Lung (tissue), 12 donors: ENCODE results near the gene PCCB. TPM values are rescaled to one million over a fixed set of nuclear protein-coding genes. Genes with fewer than 3 reads are reported as not detected.
"Not testable (repeated sequence)": the region's sequence is repeated elsewhere in the genome, so short reads cannot be mapped to it uniquely, and the experiment has no call there.

Source experiments
- ATAC-seq: fragments of 200-7000 bp; cut with Tn5 transposase; one replicate; pipeline ENCODE4 v1.9.1; 2020; ENCODE audit warnings: moderate number of reproducible peaks; ENCODE audit not compliant: insufficient read depth, low FRiP score
- DNase-seq, 3 donors: peaks; one replicate each; pipeline ENCODE4 v3.0.0-alpha.2; 2013 to 2017
- H3K27ac ChIP-seq, 2 donors: one replicate each; pipeline ENCODE4 v1.5.1; 2013; ENCODE audit warnings: mild to moderate bottlenecking in 2 of 2, moderate library complexity in 2 of 2, control low read depth in 1 of 2, inconsistent platforms in 1 of 2, low read depth in 1 of 2, low read length in 1 of 2
- H3K27me3 ChIP-seq, 3 donors: one replicate each; pipeline ENCODE4 v1.5.1; 2013; ENCODE audit warnings: low read length in 2 of 3; ENCODE audit not compliant: control insufficient read depth in 3 of 3, insufficient read depth in 3 of 3
- H3K36me3 ChIP-seq, 4 donors: one replicate each; pipeline ENCODE4 v1.5.1; 2013; ENCODE audit warnings: low read length in 4 of 4, mild to moderate bottlenecking in 1 of 4, moderate library complexity in 1 of 4; ENCODE audit not compliant: control insufficient read depth in 4 of 4, insufficient read depth in 4 of 4
- H3K4me1 ChIP-seq, 5 donors: one replicate each; pipeline ENCODE4 v1.5.1; 2013; ENCODE audit warnings: low read length in 5 of 5, mild to moderate bottlenecking in 2 of 5, moderate library complexity in 1 of 5; ENCODE audit not compliant: control insufficient read depth in 5 of 5, insufficient read depth in 5 of 5
- H3K4me3 ChIP-seq: one replicate; pipeline ENCODE4 v1.5.1; 2013; ENCODE audit warnings: mild to moderate bottlenecking, control low read depth, moderate library complexity
- H3K9ac ChIP-seq, 2 donors: one replicate each; pipeline ENCODE4 v1.5.1; 2013; ENCODE audit warnings: low read length in 2 of 2, control low read depth in 1 of 2; ENCODE audit not compliant: insufficient read depth in 1 of 2
- H3K9me3 ChIP-seq, 4 donors: one replicate each; pipeline ENCODE4 v1.5.1; 2013; ENCODE audit warnings: low read length in 3 of 4, mild to moderate bottlenecking in 1 of 4, moderate library complexity in 1 of 4; ENCODE audit not compliant: control insufficient read depth in 4 of 4, insufficient read depth in 3 of 4
- WGBS, 2 donors: extraction: QIAGEN DNeasy Blood & Tissue Kit; methylation state at CpG; one replicate each; pipeline ENCODE4 v1.1.7; 2013; 5-methylcytosine and 5-hydroxymethylcytosine counted together
- polyA plus RNA-seq, 2 donors: library from polyadenylated mRNA; stranded (reverse); fragments of 200-250 nt; gene quantifications; one replicate each; pipeline ENCODE4 v1.2.1, GENCODE V29; 2013
- total RNA-seq, 2 donors: library from RNA; depleted of rRNA in 1 of 2; stranded (reverse); fragments of >200 nt in 1 of 2; gene quantifications; one replicate each; pipeline ENCODE4 v1.2.1, GENCODE V29; 2014 to 2021
- TF ChIP-seq, protein P1 (sequence below): IDR thresholded peaks from 2 replicates; pipeline ENCODE4 v1.5.1; 2012; ENCODE audit warnings: mild to moderate bottlenecking; ENCODE audit errors: control extremely low read depth, extremely low read depth
- donor health status: control.
- donor health status: control.
- donor health status: Bipolar disorder and iron deficiency.
- donor health status: healthy.
- donor health status: DM: yes; HTN: yes; CAD: no.

Gene PCCB
- total and polyA plus RNA-seq, 4 donors, result 23.0 to 39.9 (median 29.3) TPM

DNA sequence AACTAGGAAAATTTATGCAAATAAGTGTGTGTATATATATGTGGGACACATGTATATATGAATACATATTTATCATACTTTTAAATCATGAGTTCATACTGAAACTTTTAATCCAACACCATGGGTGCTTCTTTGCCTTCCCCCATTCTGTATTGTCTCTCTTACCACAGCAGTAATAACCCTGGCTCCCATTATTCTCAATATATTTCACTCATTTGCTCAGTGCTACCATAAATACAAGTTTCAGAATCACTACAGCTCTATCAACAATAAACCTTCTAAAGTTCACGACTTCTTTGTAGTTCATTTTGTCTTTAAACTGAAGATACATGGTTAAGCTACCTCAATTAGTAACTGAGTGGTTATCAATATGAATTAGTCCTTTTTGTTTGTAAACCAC lies 82.2 kb downstream of the PCCB start:
- TF ChIP-seq, protein P1, sequence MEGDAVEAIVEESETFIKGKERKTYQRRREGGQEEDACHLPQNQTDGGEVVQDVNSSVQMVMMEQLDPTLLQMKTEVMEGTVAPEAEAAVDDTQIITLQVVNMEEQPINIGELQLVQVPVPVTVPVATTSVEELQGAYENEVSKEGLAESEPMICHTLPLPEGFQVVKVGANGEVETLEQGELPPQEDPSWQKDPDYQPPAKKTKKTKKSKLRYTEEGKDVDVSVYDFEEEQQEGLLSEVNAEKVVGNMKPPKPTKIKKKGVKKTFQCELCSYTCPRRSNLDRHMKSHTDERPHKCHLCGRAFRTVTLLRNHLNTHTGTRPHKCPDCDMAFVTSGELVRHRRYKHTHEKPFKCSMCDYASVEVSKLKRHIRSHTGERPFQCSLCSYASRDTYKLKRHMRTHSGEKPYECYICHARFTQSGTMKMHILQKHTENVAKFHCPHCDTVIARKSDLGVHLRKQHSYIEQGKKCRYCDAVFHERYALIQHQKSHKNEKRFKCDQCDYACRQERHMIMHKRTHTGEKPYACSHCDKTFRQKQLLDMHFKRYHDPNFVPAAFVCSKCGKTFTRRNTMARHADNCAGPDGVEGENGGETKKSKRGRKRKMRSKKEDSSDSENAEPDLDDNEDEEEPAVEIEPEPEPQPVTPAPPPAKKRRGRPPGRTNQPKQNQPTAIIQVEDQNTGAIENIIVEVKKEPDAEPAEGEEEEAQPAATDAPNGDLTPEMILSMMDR, result no peak
- Histone ChIP-seq H3K27me3 (no peaks in the 10 kb centered on the region), H3K9ac (no peak overlapping the region), H3K36me3 (peaks cover 6 to 27% (median 18%) of the 10 kb centered on the region in 4 donors), H3K9me3 (no peaks in the 10 kb centered on the region), H3K27ac (no peak overlapping the region), H3K4me3 (no peak overlapping the region), H3K4me1 (no peaks in the 10 kb centered on the region)
- WGBS, 2 donors, result 85 to 91% methylated on average over 1 of the region's 1 CpG
- DNase-seq (no peak), ATAC-seq (no peak)

GRCh38 chr3:136332776-136333175 lies 82.6 kb downstream of the PCCB start:
- DNase-seq, result no peak
- peak; percentile 43 for ATAC-seq
- Histone ChIP-seq H3K9me3 (no peaks in the 10 kb centered on the region), H3K9ac (no peak overlapping the region), H3K27me3 (no peaks in the 10 kb centered on the region), H3K4me1 (no peaks in the 10 kb centered on the region), H3K27ac (no peak overlapping the region), H3K36me3 (peaks cover 8 to 24% (median 18%) of the 10 kb centered on the region in 4 donors), H3K4me3 (no peak overlapping the region)
- TF ChIP-seq, protein P1, result no peak

DNA sequence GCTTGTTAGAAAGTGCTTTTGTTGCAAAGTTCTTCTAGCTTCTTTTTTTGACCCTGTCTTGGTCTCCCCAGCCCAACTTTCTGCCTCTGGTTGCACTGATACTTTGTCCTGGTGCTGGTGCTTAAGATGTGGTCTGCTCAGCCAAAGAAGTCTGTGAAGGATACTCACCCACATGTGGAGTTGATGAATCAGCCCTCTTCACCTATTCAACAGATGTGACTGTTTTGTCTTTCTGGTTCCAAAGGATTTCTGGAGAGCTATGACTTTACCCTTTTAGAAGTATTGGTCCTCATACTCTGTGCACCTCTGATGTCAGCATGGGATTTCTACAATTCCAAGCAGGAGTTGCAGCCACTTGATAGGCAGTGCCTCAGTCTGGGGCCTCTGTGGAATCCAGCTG lies 84.1 kb downstream of the PCCB start:
- H3K27me3 ChIP-seq, result no peaks in the 10 kb centered on the region
- no peak overlapping the region for H3K27ac ChIP-seq
- no peak for DNase-seq
- H3K36me3 ChIP-seq, result peaks cover 7 to 22% (median 12%) of the 10 kb centered on the region in 4 donors
- TF ChIP-seq, protein P1, result no peak
- no peaks in the 10 kb centered on the region for H3K9me3 ChIP-seq
- H3K9ac ChIP-seq, result no peak overlapping the region
- H3K4me1 ChIP-seq, result no peaks in the 10 kb centered on the region
- no peak for ATAC-seq
- no peak overlapping the region for H3K4me3 ChIP-seq

DNA sequence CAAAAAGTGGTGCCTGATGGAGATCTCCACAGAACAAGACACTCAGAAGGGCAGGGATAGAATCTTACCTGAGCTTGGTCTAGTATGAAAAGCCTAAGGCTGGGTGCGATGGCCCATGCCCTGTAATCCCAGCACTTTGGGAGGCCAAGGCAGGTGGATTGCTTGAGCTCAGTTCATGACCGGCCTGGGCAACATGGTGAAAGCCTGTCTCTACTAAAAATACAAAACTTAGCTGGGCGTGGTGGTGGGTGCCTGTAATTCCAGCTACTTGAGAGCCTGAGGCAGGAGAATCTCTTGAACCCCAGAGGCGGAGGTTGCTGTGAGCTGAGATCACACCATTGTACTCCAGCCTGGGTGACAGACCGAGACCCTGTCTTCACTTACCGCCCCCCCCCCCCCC lies 84.6 kb downstream of the PCCB start:
- not testable (repeated sequence) for H3K27me3 ChIP-seq, ATAC-seq, H3K4me1 ChIP-seq, H3K9me3 ChIP-seq, H3K27ac ChIP-seq, H3K4me3 ChIP-seq, H3K9ac ChIP-seq, DNase-seq
- peaks cover 10 to 25% (median 13%) of the 10 kb centered on the region in 4 donors for H3K36me3 ChIP-seq
- WGBS, 2 donors, result 96 to 97% methylated on average over 6 of the region's 6 CpGs
